ENCODE data around the gene CXCR4. TPM values are rescaled to one million over a fixed set of nuclear protein-coding genes. Genes with fewer than 3 reads are reported as not detected.

The CXCR4 gene
- total RNA-seq, 1 experiment from 2014 or later = 1.5 TPM

GRCh38 chr2:136162438-136162837, 44.5 kb upstream of the CXCR4 start:
- no peaks in the 10 kb centered on the region for H3K4me1 ChIP-seq (ENCODE audit: insufficient read depth, low read length, poor library complexity, severe bottlenecking)
- BruUV-seq (replicated peaks) = no TSS peak
- intact Hi-C loops (cut with micrococcal nuclease; ENCODE audit: unreplicated experiment) = no loop called here
- TF ChIP-seq EZH2 (IDR thresholded peaks at IDR 0.05; ENCODE audit: borderline replicate concordance, low read depth, low read length, poor library complexity, severe bottlenecking) = no peak
- no peak for TF ChIP-seq CTCF (conservative IDR thresholded peaks at IDR 0.05; ENCODE audit: low read depth, low read length)
- CTCF ChIA-PET = no interaction called here
- H3K36me3 ChIP-seq (ENCODE audit: insufficient read depth, low read length, poor library complexity, severe bottlenecking) = no peaks in the 10 kb centered on the region
- H3K9me3 ChIP-seq (ENCODE audit: low read depth, low read length, poor library complexity, severe bottlenecking) = no peaks in the 10 kb centered on the region
- POLR2A ChIA-PET (ENCODE audit: low non-redundant PET) = no interaction called here
- H3K27ac ChIP-seq (ENCODE audit: low read depth, low read length, poor library complexity, severe bottlenecking) = no peak overlapping the region
- H3K4me3 ChIP-seq (ENCODE audit: low read depth, low read length, poor library complexity, severe bottlenecking) = no peak overlapping the region
- no peaks in the 10 kb centered on the region for H3K27me3 ChIP-seq (replicated peaks; ENCODE audit: insufficient read depth, low read depth, low read length, poor library complexity)
- DNase-seq (ENCODE audit: low spot score) = peak; percentile 11

- H3K27me3 ChIP-seq (replicated peaks; ENCODE audit: insufficient read depth, low read depth, low read length, poor library complexity) = no peaks in the 10 kb centered on the region
- intact Hi-C loops (cut with micrococcal nuclease; ENCODE audit: unreplicated experiment) = no loop called here
- no TSS peak for BruUV-seq (replicated peaks)
- H3K36me3 ChIP-seq (ENCODE audit: insufficient read depth, low read length, poor library complexity, severe bottlenecking) = no peaks in the 10 kb centered on the region
- no peaks in the 10 kb centered on the region for H3K9me3 ChIP-seq (ENCODE audit: low read depth, low read length, poor library complexity, severe bottlenecking)
- no peak overlapping the region for H3K27ac ChIP-seq (ENCODE audit: low read depth, low read length, poor library complexity, severe bottlenecking)
- no peaks in the 10 kb centered on the region for H3K4me1 ChIP-seq (ENCODE audit: insufficient read depth, low read length, poor library complexity, severe bottlenecking)
- no peak for DNase-seq (ENCODE audit: low spot score)
- CTCF ChIA-PET = no interaction called here
- TF ChIP-seq CTCF (conservative IDR thresholded peaks at IDR 0.05; ENCODE audit: low read depth, low read length) = no peak
- no peak for TF ChIP-seq EZH2 (IDR thresholded peaks at IDR 0.05; ENCODE audit: borderline replicate concordance, low read depth, low read length, poor library complexity, severe bottlenecking)
- no peak overlapping the region for H3K4me3 ChIP-seq (ENCODE audit: low read depth, low read length, poor library complexity, severe bottlenecking)
- POLR2A ChIA-PET (ENCODE audit: low non-redundant PET) = no interaction called here
Measured at GRCh38 chr2:136156411-136156810, 38.5 kb upstream of the CXCR4 start.

- BruUV-seq (replicated peaks) = no TSS peak
- no peak overlapping the region for H3K4me3 ChIP-seq (ENCODE audit: low read depth, low read length, poor library complexity, severe bottlenecking)
- ChIA-PET POLR2A (ENCODE audit: low non-redundant PET) (interaction anchor here (0.7 kb wide), 1 partner anchor 161 kb away, joined by 3 read pairs; no protein-coding TSS in a partner anchor), CTCF (no interaction called here)
- no peaks in the 10 kb centered on the region for H3K36me3 ChIP-seq (ENCODE audit: insufficient read depth, low read length, poor library complexity, severe bottlenecking)
- DNase-seq (ENCODE audit: low spot score) = no peak
- H3K9me3 ChIP-seq (ENCODE audit: low read depth, low read length, poor library complexity, severe bottlenecking) = no peaks in the 10 kb centered on the region
- no peak overlapping the region for H3K27ac ChIP-seq (ENCODE audit: low read depth, low read length, poor library complexity, severe bottlenecking)
- intact Hi-C loops (cut with micrococcal nuclease; ENCODE audit: unreplicated experiment) = no loop called here
- TF ChIP-seq CTCF (conservative IDR thresholded peaks at IDR 0.05; ENCODE audit: low read depth, low read length) (no peak), EZH2 (IDR thresholded peaks at IDR 0.05; ENCODE audit: borderline replicate concordance, low read depth, low read length, poor library complexity, severe bottlenecking) (no peak)
- H3K4me1 ChIP-seq (ENCODE audit: insufficient read depth, low read length, poor library complexity, severe bottlenecking) = no peaks in the 10 kb centered on the region
- peaks cover 16% of the 10 kb centered on the region for H3K27me3 ChIP-seq (replicated peaks; ENCODE audit: insufficient read depth, low read depth, low read length, poor library complexity)
Measured at GRCh38 chr2:136154384-136154783, 36.4 kb upstream of the CXCR4 start.

All from A673 (cell line).